RCC 7860 (cell line): Measurements from ENCODE around the gene JUND.

Source experiments
- DNase-seq: peaks from one replicate; pipeline ENCODE4 v3.0.0-alpha.2; 2015; ENCODE audit warnings: low spot score
- FAIRE-seq: peaks from 2 replicates; lab custom pipeline; 2012; peaks lifted over from hg19 to GRCh38; lab: Jason Lieb, UNC

The JUND gene

DNA sequence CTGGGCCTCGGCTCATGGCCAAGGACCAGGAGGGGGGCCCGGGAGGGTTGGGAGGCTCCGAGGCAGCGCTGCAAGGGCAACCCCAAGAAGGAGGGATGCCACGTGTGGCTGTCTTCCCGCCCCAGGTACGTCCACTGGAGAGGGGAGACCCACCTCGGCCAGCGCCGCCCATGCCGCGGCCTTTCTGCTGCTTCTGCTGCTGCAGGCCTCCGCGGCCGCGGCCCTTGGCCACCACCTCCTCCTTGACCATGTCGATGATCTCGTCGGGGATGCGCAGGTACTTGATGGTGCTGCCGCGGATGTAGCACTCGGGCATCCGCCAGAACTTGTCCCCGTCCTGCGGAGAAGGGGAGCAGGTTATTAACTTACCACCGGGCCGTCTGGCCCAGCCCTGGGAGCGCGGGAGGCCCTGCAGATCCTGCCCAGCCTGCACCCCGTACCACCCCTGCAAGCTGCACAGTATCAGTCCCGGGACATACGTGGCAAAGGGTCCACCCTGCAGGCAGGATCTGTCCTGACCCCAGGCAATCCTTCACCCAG lies 28.2 kb upstream of the JUND start:
- DNase-seq (no peak), FAIRE-seq (no peak)

DNA sequence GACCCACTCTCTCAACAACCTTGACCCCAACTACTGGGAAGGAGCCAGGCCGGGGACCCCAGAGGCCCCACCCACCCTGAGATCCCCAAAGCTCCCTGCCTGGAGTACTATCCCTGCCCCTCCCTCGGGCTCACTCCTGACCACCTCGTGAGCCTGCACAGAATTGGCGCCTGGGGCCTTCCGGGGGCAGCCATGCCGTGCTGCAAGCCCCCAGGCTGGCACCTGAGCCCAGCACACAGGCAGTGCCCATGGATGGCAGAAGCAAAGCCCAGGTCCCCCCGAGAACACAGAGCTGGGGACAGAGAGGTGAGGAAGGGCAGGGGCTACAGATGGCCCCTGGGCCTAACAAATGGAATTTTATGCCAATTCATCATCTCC lies 27.5 kb upstream of the JUND start:
- FAIRE-seq (no peak), DNase-seq (no peak)

- no peak for FAIRE-seq
- DNase-seq = no peak
Observed at GRCh38 chr19:18308051-18308947, 26.9 kb upstream of the JUND start.

DNA sequence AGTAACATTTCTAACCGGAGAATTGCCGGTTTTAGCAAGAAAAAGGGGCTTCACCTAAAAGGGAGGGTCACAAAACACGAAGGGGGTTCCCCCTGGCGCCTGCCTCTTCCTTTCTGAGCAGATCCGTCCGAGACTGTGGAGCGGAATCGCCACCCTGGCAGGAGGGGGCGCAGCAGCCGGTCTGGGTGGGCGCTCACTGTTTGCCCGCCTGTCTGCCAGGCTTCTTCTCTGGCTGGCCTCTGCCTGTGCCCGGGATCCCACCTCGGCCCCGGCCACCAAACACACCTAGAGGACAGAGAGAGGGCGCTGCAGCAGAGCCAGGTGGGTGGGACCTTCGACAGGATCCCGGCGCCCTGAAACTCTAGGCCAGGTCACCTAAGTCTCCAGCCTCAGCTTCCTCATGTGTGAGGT lies 25.9 kb upstream of the JUND start:
- no peak for DNase-seq
- FAIRE-seq = no peak

GRCh38 chr19:18306888-18307260 lies 25.5 kb upstream of the JUND start:
- FAIRE-seq = no peak
- DNase-seq = no peak

DNA sequence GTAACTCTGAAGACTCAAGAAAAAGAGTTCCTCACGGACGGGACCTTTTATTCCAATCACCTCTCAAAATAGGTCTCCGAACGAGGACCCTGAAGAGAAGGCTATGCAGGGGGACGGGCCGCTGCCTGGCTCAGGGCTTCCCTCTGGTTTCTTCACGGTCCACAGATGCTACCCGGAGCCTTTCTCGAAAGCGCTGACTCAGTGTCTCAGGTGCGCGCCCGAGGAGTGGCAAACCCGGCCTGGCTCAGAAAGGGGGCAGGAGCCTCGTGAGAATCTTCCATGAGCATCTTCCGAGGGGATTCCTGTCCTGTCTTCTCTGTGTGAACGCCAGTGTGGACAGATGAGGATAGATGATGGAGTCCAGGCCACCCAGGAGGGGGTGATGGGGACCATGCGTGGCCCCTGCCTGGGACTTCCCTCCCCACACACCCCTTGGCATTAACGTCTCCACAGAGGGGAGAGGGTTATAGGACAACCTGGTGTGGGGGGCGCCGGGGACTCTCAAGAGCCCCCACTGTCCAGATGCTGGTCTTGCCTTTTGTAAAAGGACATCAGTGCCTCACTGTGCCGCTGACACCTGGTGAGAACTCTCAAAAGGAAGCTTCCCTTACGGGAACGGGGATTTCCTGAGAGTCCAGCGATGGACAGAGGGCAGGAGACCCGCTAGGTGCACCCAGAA lies 24.9 kb upstream of the JUND start:
- DNase-seq = no peak
- FAIRE-seq = no peak

DNA sequence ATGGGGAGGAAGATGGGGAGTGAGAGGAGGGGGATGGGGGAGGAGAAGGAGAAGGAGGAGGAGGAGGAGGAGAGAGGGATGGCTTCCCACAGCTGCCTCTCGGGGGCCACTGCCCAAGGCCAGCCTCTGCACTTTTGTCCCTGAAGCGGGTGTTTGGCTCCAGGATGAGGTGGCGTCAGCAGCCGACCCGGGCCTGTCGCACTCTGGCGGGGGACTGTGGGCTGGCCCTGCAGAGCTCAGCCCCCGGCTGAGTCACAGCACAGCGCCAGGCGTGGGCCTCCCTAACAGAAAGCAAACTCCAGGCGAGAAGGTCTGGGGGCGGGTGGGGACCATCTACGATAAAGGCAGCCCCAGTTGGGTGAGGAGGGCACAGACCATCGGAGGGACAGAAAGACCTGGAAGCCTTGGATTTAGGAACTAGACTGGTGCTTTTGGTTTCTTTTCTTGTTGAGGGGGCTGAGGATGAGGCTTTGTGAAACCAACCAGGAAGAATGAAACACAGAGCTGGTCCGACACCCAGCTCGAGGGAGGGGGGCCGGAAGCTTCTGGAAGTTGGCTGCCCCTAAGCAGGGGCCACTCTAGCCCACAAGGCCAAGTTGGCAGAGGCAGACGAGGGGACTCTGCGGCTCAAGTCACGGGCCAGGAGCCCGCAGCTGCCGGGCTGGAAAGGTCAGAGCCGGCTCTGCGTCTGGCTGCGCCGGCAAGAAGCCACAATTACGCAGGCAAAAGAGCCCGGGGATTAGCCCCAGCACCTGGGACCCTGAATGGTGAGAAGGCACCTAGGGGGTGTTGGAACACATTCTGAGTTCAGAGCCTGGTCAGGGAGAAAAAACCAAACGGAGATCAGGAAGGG lies 23.3 kb upstream of the JUND start:
- DNase-seq (peak; percentile 77), FAIRE-seq (peak; percentile 39)

DNA sequence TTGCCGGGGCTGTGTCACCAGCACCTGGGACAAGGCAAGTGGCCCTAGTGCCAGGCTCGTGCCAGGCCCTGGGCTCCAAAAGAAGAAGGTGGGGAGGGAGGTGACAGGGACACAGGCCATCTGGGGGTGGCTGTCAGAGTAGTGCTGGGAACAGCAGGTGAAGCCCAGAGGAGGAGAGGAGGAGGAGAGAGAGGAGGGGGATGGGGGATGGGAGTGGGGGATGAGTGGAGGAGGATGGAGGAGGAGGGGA lies 22.7 kb upstream of the JUND start:
- FAIRE-seq = no peak
- DNase-seq = no peak

- no peak for DNase-seq
- no peak for FAIRE-seq
Observed at GRCh38 chr19:18301718-18302111, 20.3 kb upstream of the JUND start.

DNA sequence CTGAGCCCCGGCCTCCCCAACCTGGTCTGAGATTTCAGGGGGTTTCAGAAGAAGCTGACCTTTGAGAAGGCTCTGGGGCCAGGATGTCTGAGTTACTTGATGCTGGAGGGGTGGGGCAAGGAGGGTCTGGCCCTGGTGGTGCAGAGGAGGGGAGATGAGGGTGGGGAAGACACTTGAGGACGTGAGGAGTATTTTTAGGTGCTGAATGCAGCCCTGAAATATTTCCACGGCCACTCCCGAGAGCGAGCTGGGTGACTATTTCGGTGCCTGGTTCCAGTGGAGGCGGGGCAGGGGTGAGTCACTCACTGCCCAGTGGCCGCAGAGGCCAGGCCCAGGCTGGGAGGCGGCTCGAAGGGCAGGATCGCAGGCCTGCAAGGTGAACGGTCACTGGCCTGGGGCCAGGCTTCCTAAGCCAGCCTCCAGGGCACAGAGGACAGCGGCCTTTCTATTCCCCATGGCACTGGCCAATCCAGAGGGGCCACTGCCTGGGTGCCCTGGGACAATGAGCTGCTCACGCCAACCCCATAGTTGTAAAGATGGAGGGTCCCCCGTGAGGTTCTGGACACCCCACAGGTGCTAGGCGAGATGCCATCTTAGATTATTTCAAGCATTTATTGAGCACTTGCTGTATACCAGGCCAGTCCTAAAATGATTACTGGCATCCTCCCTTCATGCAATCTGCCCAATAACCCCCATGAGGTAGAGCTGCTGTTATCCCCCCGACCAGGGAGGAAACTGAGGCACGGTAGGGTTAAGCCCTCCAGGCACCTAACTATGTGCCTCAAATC lies 19.7 kb upstream of the JUND start:
- peak; percentile 82 for DNase-seq
- FAIRE-seq = peak; percentile 51

DNA sequence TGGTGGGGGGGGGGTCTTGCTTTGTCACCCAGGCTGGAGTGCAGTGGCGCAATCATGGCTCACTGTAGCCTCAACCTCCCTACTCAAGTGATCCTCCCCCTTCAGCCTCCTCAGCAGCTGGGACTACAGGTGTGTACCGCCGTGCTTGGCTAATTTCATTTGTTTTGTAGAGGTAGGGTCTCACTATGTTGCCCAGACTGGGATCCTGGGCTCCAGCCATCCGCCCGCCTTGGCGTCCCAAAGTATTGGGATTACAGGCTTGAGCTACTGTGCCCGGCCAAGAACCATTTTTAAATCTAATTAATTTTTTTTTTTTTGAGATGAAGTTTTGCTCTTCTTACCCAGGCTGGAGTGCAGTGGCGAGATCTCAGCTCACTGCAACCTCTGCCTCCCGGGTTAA lies 18.2 kb upstream of the JUND start:
- FAIRE-seq (no peak), DNase-seq (no peak)

DNA sequence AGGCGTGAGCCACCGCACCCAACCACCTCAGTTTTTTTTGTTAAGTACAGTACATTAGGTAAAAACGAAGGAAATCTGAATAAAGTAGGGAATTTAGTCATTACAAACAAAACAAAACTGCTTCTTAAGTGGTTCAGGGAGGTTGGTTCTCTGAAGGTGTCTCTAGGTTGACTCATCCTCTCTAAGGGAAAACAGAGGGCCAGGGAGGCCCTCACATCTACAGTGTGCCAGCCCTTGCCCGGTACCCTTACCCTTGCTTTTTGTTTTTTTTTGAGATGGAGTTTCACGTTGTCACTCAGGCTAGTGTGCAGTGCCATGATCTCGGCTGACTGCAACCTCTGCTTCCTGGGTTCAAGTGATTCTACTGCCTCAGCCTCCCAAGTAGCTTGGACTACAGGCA lies 17.2 kb upstream of the JUND start:
- no peak for FAIRE-seq
- DNase-seq = no peak

GRCh38 chr19:18297308-18297707 lies 15.9 kb upstream of the JUND start:
- FAIRE-seq = no peak
- DNase-seq = peak; percentile 44

GRCh38 chr19:18295034-18295451 lies 13.6 kb upstream of the JUND start:
- DNase-seq (no peak), FAIRE-seq (no peak)

GRCh38 chr19:18294467-18294864 lies 13.0 kb upstream of the JUND start:
- FAIRE-seq (no peak), DNase-seq (no peak)

GRCh38 chr19:18293642-18294466 lies 12.4 kb upstream of the JUND start:
- no peak for FAIRE-seq
- DNase-seq = no peak

GRCh38 chr19:18292810-18293641 lies 11.6 kb upstream of the JUND start:
- FAIRE-seq (peak; percentile 12), DNase-seq (peak; percentile 68)

GRCh38 chr19:18292462-18292809 lies 11.0 kb upstream of the JUND start:
- FAIRE-seq = no peak
- no peak for DNase-seq
